Endothelial cell of umbilical vein (primary cell): ENCODE data around the gene CLDN14. TPM values are rescaled to one million over a fixed set of nuclear protein-coding genes. Genes with fewer than 3 reads are reported as not detected.

Experiments used
- BruUV-seq: library from RNA; stranded (reverse); fragments of 400-500 nt; replicated peaks from 2 replicates; lab custom pipeline; 2021; lab: Mats Ljungman, UMichigan
- CTCF ChIA-PET: fragments of 300-600, 350-600 bp; sonication (Branson Sonifier 250); formaldehyde crosslinking; loops from one replicate; lab custom pipeline; 2021; ENCODE audit warnings: antibody characterized with exemption, inconsistent platforms; lab: Charles Lee
- POLR2A ChIA-PET: fragments of 300-600, 350-600 bp; sonication (Branson Sonifier 250); formaldehyde crosslinking; loops from one replicate; lab custom pipeline; 2021; ENCODE audit warnings: antibody characterized with exemption, inconsistent platforms; lab: Charles Lee
- DNase-seq: peaks from one replicate; pipeline ENCODE4 v3.0.0-alpha.2; 2011; ENCODE audit warnings: low read depth, low spot score
- FAIRE-seq: peaks from 2 replicates; lab custom pipeline; 2011; peaks lifted over from hg19 to GRCh38; lab: Jason Lieb, UNC
- H2AFZ ChIP-seq: 2 replicates; pipeline ENCODE4 v1.6.0; 2012; ENCODE audit warnings: low read depth, low read length, control low read depth, inconsistent platforms
- H3K27ac ChIP-seq: 2 replicates; pipeline ENCODE4 v1.5.1; 2011; ENCODE audit warnings: low read depth, mild to moderate bottlenecking, control low read depth, low read length, moderate library complexity; ENCODE audit not compliant: insufficient read depth
- H3K27me3 ChIP-seq, 2 experiments: 2 replicates each; pipeline versions ENCODE4 v1.6.0 to v1.6.1; 2011; ENCODE audit warnings: low read length in 2 of 2, mixed read lengths in 1 of 2; ENCODE audit not compliant: control insufficient read depth in 2 of 2, insufficient read depth in 2 of 2
- H3K36me3 ChIP-seq, 2 experiments: 2 replicates in 1 of 2; 3 replicates in 1 of 2; pipeline ENCODE4 v1.5.1; 2011; ENCODE audit warnings: low read length in 2 of 2, mild to moderate bottlenecking in 1 of 2, moderate library complexity in 1 of 2; ENCODE audit not compliant: control insufficient read depth in 2 of 2, insufficient read depth in 2 of 2; ENCODE audit errors: extremely low read depth in 1 of 2
- H3K4me1 ChIP-seq: 3 replicates; pipeline ENCODE4 v1.5.1; 2011; ENCODE audit warnings: mild to moderate bottlenecking, low read length; ENCODE audit not compliant: control insufficient read depth, insufficient read depth; ENCODE audit errors: extremely low read depth
- H3K4me2 ChIP-seq: 2 replicates; pipeline ENCODE4 v1.6.1; 2011; ENCODE audit warnings: low read length, control low read depth, mixed read lengths; ENCODE audit not compliant: insufficient read depth
- H3K4me3 ChIP-seq, 3 experiments: fragments of 200-600 bp in 1 of 3; sonication (generic), shearing (Covaris generic) in 1 of 3; replicated peaks in 1 of 3; 2 replicates each; pipeline ENCODE4 v1.5.1; 2011 to 2016; ENCODE audit warnings: control low read depth in 3 of 3, low read length in 3 of 3, mild to moderate bottlenecking in 2 of 3, inconsistent platforms in 1 of 3, low read depth in 1 of 3, moderate library complexity in 1 of 3; ENCODE audit not compliant: insufficient read depth in 1 of 3
- H3K79me2 ChIP-seq: 2 replicates; pipeline ENCODE4 v1.6.0; 2012; ENCODE audit warnings: low read length, inconsistent platforms; ENCODE audit not compliant: control insufficient read depth, insufficient read depth
- H3K9ac ChIP-seq: replicated peaks from 2 replicates; pipeline ENCODE3; 2011; ENCODE audit warnings: low read length, control low read depth; ENCODE audit not compliant: insufficient read depth; ENCODE audit errors: extremely low read depth
- H3K9me1 ChIP-seq: replicated peaks from 3 replicates; pipeline ENCODE4 v1.6.0; 2011; ENCODE audit warnings: mild to moderate bottlenecking, low read length; ENCODE audit not compliant: control insufficient read depth, insufficient read depth; ENCODE audit errors: extremely low read depth
- H3K9me3 ChIP-seq: replicated peaks from 2 replicates; pipeline ENCODE4 v1.5.1; 2012; ENCODE audit warnings: low read length, inconsistent platforms; ENCODE audit not compliant: control insufficient read depth, insufficient read depth
- H4K20me1 ChIP-seq: replicated peaks from 2 replicates; pipeline ENCODE3; 2011; ENCODE audit warnings: mild to moderate bottlenecking, low read length; ENCODE audit not compliant: control insufficient read depth, insufficient read depth; ENCODE audit errors: extremely low read depth
- EZH2 ChIP-seq: IDR thresholded peaks from 2 replicates; pipeline ENCODE4 v1.6.1; 2012; ENCODE audit warnings: borderline replicate concordance, low read depth, mild to moderate bottlenecking, moderate library complexity, low read length, inconsistent platforms; ENCODE audit not compliant: severe bottlenecking
- FOS ChIP-seq: IDR thresholded peaks from 2 replicates; pipeline ENCODE4 v1.6.1; 2011; ENCODE audit warnings: mild to moderate bottlenecking, low read length, moderate library complexity, borderline replicate concordance; ENCODE audit not compliant: insufficient read depth
- GATA2 ChIP-seq: IDR thresholded peaks from 2 replicates; pipeline ENCODE4 v1.7.0; 2011; ENCODE audit warnings: low read depth, mild to moderate bottlenecking, moderate library complexity, mixed read lengths, low read length; ENCODE audit not compliant: insufficient read length, insufficient read depth
- JUN ChIP-seq: IDR thresholded peaks from 2 replicates; pipeline ENCODE4 v1.6.1; 2011; ENCODE audit warnings: borderline replicate concordance, low read depth; ENCODE audit not compliant: insufficient read length, insufficient read depth
- MYC ChIP-seq: IDR thresholded peaks from one replicate; pipeline ENCODE4 v1.6.1; 2011; ENCODE audit warnings: mild to moderate bottlenecking, low read depth, low read length
- POLR2A ChIP-seq: IDR thresholded peaks from 2 replicates; pipeline ENCODE4 v1.6.1; 2012; ENCODE audit warnings: low read depth, mild to moderate bottlenecking, control low read depth, low read length
- POLR2AphosphoS5 ChIP-seq: IDR thresholded peaks from 2 replicates; pipeline ENCODE4 v1.6.1; 2012; ENCODE audit warnings: low read depth, mild to moderate bottlenecking, control low read depth, low read length, moderate library complexity; ENCODE audit not compliant: insufficient read depth
- dilution Hi-C: fragments of 300-500 bp; cut with MboI; formaldehyde crosslinking; loops from one replicate; pipeline ENCODE4 v1.15.0; 2019; ENCODE audit warnings: low sequenced_read_pairs; ENCODE audit not compliant: extremely low pct_ligation_motif_present
- intact Hi-C: fragments of 100-400 bp; cut with micrococcal nuclease; formaldehyde crosslinking; loops from one replicate; pipeline ENCODE4 v1.10.0; 2022
- polyA plus RNA-seq, 4 experiments: library from polyadenylated mRNA; depleted of rRNA in 3 of 4; stranded (reverse) in 3 of 4; unstranded in 1 of 4; fragments of >200 nt; gene quantifications; 2 replicates each; pipeline versions ENCODE4 v1.2.1 to v1.2.3, GENCODE V29; 2011 to 2012; ENCODE audit warnings: missing spikeins in 1 of 4
- total RNA-seq: library from RNA; stranded (reverse); gene quantifications from 2 replicates; pipeline ENCODE4 v1.2.3, GENCODE V29; 2021
- TF ChIP-seq, protein P1 (sequence below), 2 donors: IDR thresholded peaks; 1 replicate in 1 of 2; 2 replicates in 1 of 2; pipeline ENCODE4 v1.5.1; 2011; ENCODE audit warnings: low read length in 2 of 2, mild to moderate bottlenecking in 2 of 2, moderate library complexity in 2 of 2, control low read depth in 1 of 2, inconsistent platforms in 1 of 2, low read depth in 1 of 2; ENCODE audit not compliant: insufficient read depth in 1 of 2; ENCODE audit errors: extremely low read depth in 1 of 2
- TF ChIP-seq, protein P2 (sequence below): IDR thresholded peaks from 2 replicates; pipeline ENCODE4 v1.6.1; 2011; ENCODE audit not compliant: insufficient read depth, insufficient read length

CLDN14 gene
- total and polyA plus RNA-seq, 2 donors (not counting 3 experiments of a cell fraction or from before 2014, with no cell fraction given) = 1.0 to 2.5 TPM

DNA sequence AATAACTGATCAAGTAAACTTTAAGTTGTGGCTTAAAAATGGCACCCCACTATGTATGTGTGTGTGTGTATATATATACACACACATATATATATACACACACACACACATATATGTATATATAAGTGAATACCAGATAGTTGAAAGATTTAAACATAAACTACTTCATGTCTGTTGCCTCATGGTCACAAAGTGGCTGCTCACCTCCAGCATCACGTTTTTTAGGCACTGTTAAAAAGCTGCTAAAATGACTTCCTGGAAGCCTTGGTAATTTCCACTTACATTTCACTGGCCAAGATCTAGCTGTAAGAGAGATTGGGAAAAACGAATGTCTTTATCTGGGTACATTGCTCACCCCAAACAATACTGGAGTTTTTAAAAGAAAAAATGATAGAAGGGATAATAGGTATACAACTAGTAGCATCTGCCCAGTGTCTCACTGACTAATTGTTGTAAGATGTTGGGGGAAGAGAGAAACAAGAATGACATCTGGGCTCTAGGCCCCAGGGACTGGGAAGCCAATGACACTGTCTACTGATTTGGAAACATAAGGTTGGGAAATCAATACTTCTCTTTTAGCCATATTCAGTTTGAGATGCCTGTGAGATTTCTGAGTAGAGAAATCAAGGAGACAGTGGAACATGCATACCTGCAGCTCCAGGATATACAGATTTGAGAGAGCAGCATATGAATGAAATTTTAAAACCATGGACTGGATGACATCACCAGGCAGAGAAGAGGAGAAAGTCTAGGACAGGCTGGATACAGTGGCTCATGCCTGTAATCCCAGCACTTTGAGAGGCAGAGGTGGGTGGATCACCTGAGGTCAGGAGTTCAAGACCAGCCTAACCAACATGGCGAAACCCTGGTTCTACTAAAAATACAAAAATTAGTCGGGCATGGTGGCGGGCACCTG, 42.8 kb downstream of the CLDN14 start:
- Histone ChIP-seq H4K20me1 (no peaks in the 10 kb centered on the region), H3K27me3 (no peaks in the 10 kb centered on the region), H3K36me3 (peaks cover 0 to 3% of the 10 kb centered on the region in 2 experiments), H3K79me2 (peaks cover 70% of the 10 kb centered on the region), H3K9me1 (no peaks in the 10 kb centered on the region), H3K27ac (peak overlapping the region; percentile 47), H3K9ac (no peak overlapping the region), H3K4me2 (peak overlapping the region; percentile 62), H2AFZ (no peak overlapping the region), H3K9me3 (no peaks in the 10 kb centered on the region), H3K4me3 (no peak overlapping the region), H3K4me1 (peaks cover 32% of the 10 kb centered on the region)
- ChIA-PET CTCF (interaction anchor here (1.5 kb wide), 1 partner anchor 41 kb away, joined by 8 read pairs; no protein-coding TSS in a partner anchor), POLR2A (interaction anchor here (0.7 kb wide), 1 partner anchor 28 kb away, joined by 5 read pairs; no protein-coding TSS in a partner anchor)
- intact Hi-C loops = no loop called here
- dilution Hi-C loops = no loop called here
- TSS peak; percentile 17 for BruUV-seq
- no peak for FAIRE-seq
- no peak for TF ChIP-seq POLR2A
- no peak for TF ChIP-seq POLR2AphosphoS5
- TF ChIP-seq EZH2 = no peak
- TF ChIP-seq FOS = no peak
- TF ChIP-seq, protein P1, sequence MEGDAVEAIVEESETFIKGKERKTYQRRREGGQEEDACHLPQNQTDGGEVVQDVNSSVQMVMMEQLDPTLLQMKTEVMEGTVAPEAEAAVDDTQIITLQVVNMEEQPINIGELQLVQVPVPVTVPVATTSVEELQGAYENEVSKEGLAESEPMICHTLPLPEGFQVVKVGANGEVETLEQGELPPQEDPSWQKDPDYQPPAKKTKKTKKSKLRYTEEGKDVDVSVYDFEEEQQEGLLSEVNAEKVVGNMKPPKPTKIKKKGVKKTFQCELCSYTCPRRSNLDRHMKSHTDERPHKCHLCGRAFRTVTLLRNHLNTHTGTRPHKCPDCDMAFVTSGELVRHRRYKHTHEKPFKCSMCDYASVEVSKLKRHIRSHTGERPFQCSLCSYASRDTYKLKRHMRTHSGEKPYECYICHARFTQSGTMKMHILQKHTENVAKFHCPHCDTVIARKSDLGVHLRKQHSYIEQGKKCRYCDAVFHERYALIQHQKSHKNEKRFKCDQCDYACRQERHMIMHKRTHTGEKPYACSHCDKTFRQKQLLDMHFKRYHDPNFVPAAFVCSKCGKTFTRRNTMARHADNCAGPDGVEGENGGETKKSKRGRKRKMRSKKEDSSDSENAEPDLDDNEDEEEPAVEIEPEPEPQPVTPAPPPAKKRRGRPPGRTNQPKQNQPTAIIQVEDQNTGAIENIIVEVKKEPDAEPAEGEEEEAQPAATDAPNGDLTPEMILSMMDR (IDR thresholded peaks at IDR 0.05; ENCODE audit: extremely low read depth in 1 of 2, insufficient read depth in 1 of 2, low read depth in 1 of 2, low read length in 2 of 2) = no peak
- no peak for TF ChIP-seq GATA2
- TF ChIP-seq, protein P2, sequence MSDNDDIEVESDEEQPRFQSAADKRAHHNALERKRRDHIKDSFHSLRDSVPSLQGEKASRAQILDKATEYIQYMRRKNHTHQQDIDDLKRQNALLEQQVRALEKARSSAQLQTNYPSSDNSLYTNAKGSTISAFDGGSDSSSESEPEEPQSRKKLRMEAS = no peak
- no peak for TF ChIP-seq MYC
- no peak for TF ChIP-seq JUN
- no peak for DNase-seq
